Measurements from ENCODE around the gene SRSF7.
A peak's percentile ranks its signal among the peaks of the same experiment; 100 is the strongest.
"Not testable (repeated sequence)": the region's sequence is repeated elsewhere in the genome, so short reads cannot be mapped to it uniquely, and the experiment has no call there.

The SRSF7 gene

DNA sequence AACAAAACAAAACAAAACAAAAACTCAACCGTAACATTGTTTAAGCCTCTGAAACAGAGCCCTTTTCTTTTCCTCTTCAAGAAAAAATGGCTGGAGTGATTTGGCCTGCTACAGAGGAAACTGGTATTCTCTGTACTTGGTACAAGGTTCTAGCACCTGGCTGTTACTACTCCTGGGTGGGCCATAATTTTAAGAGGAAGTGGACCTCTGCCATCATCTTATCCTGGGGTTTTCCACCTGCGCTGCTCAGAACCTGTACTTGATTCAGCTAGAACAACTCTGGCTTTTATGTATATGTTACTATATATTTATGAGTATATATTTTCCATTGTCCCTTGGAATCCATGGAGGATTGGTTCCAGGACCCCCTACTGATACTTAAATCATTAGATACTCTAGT, 22.5 kb downstream of the SRSF7 start:
- DNase-seq, result no peak

DNA sequence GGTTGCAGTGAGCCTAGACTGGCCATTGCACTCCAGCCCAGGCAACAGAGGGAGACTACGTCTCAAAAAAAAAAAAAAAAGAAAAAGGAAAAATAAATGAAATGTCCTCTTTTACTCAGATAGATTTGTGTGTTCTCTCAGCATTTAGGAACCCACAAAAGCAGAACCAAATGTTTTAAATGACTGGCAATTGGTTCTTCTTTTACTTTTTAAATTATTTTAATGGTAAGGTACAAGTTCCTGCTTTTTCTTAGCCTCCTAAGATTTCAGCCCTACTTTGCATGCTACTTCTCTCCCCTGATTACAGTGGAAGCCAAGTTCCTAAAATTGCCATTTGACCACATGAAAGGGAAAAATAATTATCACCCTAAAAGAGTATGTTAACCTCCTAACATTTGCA, 23.5 kb downstream of the SRSF7 start:
- DNase-seq, result no peak

GRCh38 chr2:38723173-38723572, 28.0 kb downstream of the SRSF7 start:
- DNase-seq, result no peak

DNA sequence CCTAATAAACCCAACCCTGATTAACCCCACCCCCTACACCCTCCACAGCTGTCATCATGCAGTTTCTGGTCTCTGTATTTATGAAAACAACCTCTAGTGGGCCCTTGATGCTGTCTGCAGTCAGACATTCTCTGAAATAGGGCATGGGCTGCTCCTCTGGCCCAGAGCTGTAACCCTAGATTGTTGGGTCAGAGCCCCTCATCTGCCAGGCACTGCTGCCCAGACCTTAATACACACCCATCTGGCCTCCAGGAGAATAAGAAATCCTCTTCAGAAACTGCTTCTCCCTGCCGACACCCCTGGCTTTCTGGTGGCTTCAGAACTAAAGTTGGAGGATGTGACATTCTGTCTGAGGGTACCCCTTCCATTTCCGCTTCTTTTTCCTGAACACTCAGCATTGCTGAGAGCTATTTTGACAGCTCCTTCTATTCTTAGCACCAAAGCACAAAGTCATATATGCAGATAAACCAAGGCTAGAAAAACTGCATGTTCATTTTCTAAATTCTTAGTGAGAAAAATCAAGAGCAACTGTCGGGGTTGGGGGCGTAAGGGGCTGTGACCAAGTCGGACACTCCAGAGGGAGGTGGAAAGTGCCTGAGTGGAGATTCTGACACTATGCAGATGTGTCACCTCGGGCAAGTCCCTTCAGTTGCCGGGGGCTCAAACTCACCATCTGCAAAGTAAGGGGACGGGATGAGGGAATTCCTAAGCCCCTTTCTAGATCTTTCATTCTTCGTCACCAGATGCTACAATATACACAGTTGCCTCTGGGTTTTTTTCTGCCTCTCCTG, 28.7 kb downstream of the SRSF7 start:
- peak; percentile 70 for DNase-seq

DNA sequence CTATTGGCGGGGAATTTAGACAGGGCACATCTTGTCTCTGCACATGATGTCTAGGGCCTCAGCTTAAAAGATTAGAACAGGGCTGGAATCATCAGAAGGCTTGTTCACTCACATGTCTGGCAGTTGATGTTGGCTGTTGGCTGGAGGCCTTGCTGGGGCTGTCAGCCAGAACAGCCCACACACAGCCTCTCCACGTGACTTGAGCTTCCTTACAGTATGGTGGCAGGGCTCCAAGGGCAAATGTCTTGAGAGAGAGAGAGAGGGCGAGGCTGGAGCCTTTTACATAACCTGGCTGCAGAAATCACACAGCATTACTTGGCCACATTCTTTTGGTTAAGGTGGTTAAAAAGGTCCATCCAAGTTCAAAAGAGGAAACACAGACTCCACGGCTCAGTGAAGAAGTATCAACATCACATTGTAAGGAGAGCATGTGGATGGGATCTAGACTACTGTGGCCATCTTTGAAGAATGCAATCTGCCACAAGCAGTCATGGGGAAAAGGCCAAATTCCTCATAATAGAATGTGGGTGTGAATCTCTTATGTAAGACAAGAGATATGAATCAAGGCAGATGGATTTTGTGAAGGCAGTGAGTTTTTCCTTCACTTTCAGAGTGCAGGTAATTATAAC, 30.4 kb downstream of the SRSF7 start:
- no peak for DNase-seq

GRCh38 chr2:38719706-38720105, 31.5 kb downstream of the SRSF7 start:
- DNase-seq, result no peak

DNA sequence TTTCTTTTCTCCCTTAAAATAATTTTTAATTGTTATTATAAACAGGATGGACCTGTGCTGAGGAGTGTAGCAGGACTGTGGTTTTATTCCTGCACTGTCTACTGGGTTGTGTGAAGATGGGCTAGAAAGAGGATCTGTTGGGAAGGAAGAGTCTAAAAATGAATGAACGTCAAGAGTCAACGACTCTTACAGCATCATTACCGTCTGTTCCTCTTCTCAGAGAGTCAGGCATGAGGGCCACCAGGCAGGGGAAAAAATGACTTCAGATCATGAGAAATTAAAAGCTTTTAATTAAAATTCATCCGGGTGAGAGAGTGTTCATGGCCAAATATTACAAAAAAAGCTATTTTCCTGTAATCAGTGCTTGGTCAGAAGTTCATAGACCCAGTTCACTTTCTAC, 32.6 kb downstream of the SRSF7 start:
- DNase-seq, result no peak

DNA sequence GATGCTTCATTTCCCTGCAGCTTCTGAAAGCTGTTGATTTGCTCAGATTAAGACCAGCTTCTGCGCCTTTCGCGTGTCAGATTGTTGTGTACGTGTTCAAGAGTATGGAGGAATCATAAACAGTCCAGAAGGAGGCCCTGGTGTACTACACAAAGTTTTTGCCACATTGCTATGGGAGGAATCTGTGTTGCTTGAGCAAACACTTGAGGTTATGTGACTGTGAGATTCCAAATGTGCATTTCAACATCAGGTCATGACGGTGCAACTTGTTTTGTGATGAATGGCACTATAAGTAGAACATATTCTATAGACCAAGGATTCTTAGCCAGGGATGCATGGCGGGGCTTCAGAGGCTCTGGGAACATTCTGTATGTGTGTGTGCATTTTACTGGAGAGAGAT, 35.0 kb downstream of the SRSF7 start:
- no peak for DNase-seq

DNA sequence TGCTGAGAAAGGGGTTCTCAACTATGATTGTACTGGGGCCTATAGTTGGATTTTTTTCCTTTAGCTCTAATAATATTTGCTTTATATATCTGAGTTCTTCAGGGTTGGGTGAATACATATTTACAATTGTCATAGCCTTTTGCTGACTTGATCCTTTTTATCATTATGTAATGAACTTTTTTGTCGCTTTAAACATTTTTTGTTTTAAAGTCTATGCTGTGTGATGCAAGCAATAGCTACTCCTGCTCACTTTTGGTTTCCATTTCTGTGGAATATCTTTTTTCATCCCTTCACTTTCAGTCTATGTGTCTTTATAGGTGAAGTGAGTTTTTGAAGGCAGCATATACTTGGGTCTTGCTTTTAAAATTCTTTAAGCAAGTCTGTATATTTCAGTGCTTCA, 36.2 kb downstream of the SRSF7 start:
- DNase-seq, result not testable (repeated sequence)

DNA sequence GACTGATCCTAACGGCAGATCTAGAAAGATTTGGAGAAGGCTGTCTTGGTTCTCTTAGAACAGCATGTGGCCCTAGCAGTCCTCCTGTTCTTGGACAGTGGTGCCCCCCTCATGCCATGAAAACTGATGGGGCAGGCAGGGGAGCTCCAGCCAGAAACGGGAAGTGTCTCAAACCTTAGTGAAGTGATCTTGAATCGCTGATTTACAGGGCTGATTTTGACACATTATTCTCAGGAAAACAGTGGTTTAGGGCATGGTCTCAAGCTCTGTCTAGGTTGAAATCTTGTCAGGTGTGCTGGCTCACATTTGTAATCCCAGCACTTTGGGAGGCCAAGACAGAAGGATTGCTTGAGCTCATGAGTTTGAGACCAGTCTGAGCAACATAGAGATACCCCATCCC, 37.8 kb downstream of the SRSF7 start:
- DNase-seq, result no peak

DNA sequence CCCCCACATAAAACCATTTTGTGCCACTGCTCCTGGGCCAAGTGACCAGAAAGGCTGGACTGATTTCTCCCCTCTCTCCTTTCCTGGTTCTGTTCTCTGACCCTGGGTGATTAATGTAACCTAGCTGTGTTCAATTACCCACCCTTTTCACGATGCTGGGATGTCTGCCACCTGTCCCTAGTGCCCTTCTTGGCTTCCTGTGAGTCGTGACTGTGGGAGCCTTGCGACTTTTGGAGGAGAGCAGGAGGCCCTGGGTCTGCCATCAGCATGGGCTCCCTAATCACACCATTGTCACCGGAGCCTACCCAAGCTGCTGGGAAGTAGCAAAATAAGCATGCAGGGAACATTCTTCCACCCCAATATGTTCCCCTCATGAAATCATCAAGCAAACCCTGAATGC, 38.3 kb downstream of the SRSF7 start:
- no peak for DNase-seq

DNA sequence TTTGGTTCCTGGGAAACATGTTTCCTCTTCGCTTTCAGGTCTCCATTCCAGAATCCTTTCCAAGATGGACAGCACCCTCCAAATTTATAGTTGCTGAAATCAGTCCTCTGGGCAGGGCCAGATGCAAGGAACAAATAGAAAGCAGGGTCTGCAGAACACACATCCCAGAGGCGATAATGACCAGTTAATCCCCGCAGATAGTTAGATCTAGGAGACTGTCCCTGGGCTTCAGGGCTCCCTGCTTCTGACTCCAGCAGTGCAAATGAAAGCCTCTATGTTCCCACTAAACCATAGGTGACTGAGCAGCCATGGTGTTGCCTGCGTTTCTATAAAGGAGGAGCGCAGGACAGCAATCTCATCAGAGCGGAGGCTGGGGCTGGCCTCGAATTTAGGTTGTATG, 38.7 kb downstream of the SRSF7 start:
- no peak for DNase-seq

DNA sequence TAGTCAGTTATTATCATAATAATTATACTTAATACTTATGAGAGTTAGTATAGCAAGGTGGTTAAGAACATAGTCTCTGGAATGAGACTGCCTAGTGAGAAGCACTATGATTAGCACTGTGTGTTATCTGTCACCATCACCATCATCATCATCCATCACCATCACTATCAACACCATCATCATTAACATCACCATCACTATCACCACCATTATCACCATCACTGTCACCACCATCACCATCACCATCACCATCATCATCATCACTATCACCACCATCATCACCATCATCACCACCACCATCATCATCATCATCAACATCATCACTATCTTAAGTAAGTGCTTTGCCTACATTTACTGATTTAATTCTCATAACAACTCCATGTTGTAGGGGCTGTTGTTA, 39.6 kb downstream of the SRSF7 start:
- DNase-seq, result no peak

- DNase-seq, result no peak
Measured at GRCh38 chr2:38709567-38710194, 41.5 kb downstream of the SRSF7 start.

- no peak for DNase-seq
Measured at GRCh38 chr2:38708900-38709566, 42.1 kb downstream of the SRSF7 start.

DNA sequence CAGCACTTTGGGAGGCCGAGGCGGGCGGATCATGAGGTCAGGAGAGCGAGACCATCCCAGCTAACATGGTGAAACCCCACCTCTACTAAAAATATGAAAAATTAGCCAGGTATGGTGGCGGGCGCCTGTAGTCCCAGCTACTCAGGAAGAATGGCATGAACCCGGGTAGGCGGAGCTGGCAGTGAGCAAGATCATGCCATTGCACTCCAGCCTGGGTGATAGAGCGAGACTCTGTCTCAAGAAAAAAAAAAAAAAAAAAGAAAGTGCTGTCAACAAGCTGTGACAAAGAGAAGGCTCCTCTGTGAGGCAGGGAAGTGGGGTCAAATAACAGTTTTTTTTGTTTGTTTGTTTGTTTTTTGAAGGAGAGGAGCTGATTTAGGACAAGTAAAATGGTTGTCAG, 42.7 kb downstream of the SRSF7 start:
- not testable (repeated sequence) for DNase-seq

DNA sequence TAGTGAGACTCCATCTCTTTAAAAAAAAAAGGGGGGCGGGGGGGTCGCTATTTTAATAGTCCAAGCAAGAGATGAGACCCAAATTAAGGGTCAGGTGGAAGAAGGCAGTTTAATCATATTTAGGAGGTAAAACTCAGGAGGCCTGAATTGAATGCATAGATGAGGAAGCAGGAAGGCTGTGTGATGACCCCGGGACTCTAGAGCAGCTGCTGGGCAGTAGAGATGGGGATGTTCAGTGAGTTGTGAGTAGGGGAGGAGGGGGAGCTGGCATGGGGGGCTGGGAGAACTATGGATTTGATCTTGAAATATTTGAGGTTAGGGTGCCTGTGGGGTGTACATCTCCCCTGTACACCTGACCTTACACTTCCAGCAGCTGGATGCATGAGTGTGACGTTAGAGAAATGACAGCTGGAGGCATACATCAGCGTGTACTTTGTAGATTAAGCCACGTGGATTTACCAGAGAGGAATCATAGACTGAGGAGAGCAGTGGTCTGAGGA, 44.3 kb downstream of the SRSF7 start:
- no peak for DNase-seq

DNA sequence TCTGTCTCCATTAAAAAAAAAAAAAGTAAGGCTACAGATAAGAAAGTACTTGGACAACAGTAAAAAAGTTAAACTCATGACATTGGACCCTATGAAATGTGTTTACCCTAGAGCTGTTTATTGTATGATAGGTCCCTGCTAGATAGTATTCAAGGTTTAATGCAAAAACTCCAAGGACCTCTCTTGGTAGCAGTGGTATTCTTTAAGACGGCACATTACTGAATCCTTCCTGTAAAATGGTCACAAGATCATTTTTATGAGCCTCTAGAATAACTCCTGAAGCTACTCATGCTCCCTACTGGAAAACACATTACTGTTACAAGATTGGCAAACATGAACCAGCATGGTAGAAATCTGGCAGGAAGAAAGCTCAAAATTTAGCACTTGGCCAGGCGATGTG, 46.5 kb downstream of the SRSF7 start:
- DNase-seq, result no peak

- DNase-seq, result not testable (repeated sequence)
Measured at GRCh38 chr2:38703336-38703735, 47.8 kb downstream of the SRSF7 start.

GRCh38 chr2:38702413-38702812, 48.7 kb downstream of the SRSF7 start:
- no peak for DNase-seq

DNA sequence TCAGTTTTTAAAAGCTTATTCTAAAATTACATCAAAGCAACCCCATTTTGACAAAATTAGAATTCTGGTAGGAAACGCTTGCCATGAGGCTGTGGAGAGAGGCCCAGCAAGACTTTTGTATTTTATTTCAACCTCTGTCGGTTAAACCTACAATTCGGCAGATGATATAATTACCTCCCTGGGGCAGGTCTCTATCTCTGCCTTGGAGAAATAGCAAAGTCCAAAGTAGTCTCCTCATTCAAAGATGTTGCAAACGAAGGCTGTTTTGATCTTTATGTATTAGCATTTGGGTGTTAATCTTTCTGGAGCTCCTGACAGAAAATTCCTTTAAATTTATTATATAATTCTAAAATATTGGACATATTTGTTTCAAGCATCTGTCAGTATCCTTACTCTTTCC, 49.6 kb downstream of the SRSF7 start:
- no peak for DNase-seq

DNA sequence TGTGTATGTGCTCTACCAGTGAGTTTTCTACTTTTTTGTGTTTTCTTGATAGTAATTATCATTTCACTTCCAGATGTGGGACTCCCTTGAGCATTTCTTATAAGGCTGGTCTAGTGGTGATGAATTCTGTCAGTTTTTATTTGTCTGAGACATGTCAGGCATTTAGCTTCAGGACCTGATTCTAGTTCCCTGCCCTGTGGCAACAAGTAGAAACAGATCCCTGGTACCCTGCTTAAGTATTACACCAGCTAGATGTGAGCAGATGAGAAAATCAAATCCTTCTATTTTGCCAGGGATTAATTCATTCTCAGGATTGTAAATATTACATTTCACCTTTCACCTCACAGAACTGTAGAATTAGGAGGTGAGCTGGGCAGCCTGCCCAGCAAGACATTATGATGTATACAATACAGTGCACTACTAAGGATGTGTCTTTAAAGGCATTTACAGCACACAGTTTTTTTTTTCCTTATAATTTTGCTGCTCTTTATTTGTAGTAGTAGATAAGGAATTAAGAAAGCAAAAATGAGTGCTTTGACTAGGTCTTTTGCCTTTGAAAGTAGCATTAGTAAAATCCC, 50.2 kb downstream of the SRSF7 start:
- no peak for DNase-seq

DNA sequence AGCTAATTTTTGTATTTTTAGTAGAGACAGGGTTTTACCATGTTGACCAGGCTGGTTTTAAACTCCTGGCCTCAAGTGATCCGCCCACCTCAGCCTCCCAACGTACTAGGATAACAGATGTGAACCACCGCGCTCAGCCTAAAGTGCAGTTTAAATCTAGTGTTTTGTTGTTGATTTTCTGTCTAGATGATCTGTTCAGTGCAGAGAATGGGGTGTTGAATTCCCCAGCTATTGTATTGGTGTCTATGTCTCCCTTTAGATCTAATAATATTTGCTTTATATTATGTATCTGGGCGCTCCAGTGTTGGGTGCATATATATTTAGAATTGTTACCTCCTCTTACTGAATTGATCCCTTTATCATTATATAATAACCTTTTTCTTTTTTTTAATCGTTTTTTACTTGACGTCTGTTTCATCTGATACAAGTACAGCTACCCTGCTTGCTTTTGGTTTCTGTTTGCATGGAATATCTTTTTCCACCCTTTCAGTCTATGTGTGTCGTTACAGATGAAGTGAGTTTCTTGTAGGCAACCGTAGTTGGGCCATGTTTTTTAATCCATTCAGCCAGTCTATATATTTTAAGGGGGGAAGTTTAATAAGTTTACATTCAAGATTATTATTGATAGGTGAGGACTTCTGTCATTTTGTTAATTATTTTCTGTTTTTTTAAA, 50.9 kb downstream of the SRSF7 start:
- DNase-seq, result no peak

Measured in activated CD8-positive, alpha-beta memory T cell treated with anti-CD3 and anti-CD28 coated beads, Interleukin-2, amount 50 U/mL, for 48 hours (primary cell).